AG08395 (cell line): ENCODE data around the gene RASSF1.

Experiments used
- DNase-seq: peaks from one replicate; pipeline ENCODE4 v3.0.0; 2012; ENCODE audit warnings: mixed read lengths, low spot score

Gene RASSF1

DNA sequence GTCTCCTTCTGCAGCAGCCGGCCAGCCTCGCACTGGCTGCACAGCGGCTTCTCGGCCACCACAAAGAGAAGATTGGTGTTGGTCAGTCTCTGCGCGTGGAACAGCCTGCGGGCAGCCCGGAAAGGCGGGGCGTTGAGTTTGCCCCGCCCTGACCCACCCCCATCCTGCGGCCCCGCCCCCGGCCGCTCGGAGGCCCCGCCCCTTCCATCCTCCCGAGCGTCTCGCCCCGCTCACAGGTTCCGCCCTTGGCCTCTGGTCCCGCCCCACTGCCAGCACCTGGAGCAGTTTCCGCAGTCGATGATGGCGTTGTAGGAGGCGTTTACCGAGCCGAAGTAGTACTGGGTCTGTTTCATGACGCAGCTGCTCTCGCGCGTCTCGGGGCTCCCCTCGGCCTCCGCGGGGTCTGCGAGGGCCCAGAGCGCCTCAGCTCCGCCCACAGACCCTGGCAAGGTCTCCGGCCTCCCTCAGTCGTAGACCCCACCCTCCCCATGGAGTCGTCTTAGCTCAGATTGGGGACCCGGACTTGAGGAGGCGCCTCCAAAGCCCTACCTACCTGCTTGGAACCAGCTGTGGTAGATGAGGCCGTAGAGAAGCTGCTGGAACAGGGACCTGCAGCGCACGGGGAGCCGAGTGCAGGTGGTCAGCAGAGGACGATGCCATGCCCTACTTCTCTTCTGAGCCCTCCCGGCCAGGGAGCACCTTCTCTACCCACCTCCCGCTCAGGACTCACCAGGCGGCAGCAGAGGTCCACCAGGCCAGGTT is 24.6 kb upstream of the RASSF1 start:
- peak; percentile 93 for DNase-seq

DNA sequence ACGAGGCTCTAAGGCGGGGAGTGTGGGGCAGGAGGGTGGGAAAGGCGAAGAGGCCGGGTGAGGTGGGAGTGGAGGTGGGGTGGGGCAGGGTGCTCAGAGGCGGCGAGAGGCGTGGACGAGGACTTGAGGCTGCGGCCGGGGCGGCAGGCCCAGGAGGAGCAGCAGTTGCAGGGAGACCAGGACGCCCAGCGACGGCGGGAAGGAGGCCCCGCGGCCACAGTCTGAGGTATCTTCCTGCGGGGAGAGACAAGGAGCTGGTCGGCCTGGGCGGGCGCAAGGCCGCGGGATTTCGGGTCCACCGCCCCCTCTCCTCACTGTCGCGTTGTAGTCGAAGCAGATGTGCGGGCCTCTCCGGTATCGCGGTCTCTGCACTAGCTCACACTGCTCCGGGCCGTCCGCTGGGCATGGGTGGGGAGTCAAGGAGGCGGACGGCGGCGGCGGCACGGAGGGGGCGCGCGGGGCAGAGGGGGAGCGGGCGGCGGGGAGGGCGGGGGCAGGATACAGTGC is 24.0 kb upstream of the RASSF1 start:
- DNase-seq = peak; percentile 34

DNA sequence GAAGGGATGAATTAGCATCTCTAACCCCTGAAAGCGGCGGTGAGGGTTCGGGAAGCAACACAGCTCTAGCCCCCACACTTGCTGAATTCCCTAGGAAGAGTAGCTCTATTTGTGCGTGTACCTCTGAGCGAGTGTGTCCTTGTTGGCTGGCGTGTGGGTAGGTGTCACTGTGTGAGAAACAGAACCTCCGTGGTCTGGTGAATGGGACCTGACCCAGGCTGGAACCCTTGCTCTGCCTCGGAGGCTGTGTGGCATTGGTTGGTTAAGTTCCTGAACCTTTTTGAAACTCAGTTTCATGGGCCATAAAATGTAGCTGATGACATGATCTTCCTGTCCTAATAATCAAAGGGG is 19.1 kb upstream of the RASSF1 start:
- DNase-seq = no peak

DNA sequence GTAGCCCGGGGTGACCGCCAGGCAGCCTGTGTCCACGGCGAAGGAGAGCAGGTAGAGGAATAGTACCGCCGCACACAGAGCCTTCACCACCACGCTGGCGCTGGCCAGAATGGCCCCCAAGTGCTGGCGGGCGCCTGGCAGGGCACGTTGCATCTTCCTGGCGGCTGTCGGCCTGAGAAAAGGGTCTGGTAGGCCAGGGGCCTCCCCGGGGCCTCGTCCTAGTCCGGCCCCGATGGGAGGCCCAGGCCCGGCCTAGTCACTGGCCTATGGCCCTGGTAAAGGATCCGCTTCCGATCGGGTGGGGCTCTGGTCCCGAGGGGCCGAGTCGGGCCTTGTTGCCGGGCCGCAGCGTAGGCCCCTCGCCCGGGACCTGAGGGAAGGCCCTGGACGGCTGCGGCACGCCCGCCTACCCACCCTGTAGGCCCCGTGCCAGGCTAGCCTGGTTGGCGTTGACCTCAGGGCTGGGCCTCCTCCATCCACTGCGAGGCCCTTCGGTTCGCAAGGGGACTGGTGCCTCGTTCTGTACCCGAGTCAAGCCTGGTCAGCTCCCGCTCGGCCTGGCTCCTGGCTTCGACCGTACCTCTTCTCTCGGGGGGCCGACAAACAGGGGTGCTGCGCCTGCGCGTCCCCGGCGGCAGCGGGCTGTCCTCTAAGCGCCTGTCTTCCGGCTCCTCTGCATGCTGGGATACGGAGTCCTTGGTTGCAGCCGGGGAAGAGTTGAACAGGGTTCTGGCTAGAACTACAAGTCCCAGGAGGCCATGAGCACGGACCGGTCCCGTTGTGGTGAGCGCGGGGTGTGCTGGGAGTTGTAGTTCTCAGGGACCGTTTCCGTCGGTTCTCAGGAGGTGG is 18.5 kb upstream of the RASSF1 start, which contains the start of gene TMEM115:
TMEM115 (minus strand) TSS at position 611 of the 849 bp plus-strand sequence; CDS start at position 153, 458 bp downstream.
- DNase-seq = peak; percentile 99

DNA sequence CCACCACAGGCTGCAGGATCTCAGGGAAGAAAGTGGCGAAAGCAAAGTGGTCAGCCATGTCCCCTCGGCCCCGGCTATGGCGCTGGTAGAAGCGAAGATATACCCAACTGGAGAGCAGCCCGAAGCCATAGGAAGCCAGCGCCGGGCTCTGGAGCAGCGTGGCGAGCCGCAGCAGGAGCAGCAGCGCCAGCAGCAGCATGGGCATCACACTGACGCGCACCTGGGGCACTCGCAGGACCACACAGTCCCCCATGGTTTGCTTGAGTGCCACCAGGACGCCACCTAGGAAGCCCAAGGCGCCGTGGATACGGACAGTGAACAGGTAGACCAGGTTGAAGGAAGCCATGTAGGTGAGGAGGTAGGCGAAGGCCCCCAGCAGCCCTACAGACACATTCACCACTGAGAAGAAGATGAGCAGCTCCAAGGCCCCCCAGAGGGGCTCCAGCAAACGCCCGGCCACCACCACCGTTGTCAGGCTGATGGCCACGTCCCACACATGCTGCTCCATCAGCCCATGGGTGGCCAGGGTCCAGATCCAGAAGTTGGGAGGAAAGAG is 17.8 kb upstream of the RASSF1 start:
- DNase-seq = no peak

DNA sequence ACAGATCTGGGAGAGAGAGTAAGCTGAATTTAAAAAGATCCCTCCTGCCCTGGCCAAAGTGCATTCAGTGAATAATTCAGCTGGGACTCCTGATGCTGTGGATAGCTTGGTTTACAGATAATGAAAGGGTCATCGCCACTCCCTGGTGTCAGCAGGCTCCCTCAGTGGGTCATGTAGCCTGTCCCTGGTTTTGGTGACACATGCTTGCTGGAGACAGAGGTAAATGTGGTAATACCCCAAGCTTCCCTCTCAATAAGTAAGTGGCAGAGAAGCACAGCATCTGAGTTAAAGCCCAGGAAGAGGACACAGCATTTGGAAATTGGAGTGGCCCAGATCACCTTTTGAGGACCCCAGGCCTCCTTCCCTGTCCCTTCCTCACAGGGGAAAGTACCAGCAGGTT is 16.8 kb upstream of the RASSF1 start:
- no peak for DNase-seq

DNA sequence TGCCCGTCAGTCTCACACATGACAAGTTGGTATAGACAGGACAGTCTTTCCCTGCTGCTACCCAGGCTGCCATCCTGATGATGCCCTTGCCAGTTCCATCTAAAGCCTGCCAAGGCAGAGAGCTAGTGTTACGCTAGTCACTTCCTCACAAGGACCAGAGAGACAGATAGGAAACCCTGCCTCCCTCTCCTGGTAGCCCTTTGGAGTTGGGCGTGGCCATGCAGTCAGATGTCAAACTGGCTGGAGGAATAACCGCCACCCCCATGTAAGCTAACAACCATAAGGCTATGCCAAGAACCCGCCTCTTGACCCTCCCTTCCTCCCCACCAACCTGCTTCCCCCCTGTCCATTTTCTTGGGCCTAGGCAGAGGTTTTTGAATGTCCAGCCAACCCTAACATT is 15.9 kb upstream of the RASSF1 start:
- DNase-seq = peak; percentile 41

DNA sequence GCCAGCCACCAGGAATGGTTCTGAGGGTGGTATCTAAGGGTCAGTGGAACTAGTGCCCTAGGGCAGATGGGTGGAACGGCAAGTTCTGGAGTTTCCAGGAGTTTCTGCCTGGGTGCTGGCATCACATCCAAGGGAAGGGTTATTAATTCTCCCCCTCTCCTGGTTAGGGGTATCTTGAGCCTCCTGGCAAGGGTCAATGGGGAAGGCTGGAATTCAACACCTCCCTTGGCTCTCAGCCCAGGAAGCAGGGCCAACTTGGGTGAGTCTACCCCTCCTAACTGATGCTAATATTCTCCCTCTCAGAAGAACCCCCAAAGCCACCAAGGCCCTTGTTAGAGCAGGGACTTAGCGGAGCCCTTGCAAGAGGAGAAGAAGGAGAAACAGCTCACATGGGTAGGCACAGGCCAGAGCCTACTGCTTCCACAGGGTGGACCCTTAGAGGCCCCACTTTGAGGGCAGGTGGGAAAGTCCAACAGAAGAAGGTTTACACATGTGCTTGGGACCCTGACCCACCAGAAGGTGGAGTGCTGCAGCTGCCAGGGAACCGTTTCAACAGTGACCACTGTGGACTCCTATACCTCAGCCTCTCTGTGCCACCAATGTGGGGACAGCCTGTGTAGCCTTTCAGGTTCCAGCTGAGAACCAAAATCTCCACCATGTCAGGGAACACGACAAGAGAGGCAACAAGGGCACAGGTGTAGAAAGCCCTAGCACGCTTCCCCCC is 15.4 kb upstream of the RASSF1 start:
- no peak for DNase-seq

DNA sequence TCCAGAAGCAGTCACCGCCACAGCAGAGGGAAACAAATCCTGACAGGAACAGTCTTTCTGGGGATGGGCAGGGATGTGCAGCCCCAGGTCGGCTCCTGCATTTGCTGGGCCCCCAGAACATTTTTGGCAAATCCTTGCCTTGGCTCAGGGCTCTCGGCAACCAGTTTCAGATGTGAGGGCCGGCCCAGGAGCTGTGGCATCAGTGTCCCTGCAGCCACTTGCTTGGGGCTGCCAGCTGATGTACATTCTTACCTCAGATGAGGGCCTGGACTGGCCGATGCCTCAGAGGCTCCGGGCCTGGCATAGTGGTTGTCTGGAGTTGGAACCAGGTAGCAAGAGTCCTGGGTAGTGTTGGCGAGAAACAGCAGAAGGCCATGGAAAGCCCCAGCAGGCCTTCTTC is 14.2 kb upstream of the RASSF1 start:
- DNase-seq = no peak

DNA sequence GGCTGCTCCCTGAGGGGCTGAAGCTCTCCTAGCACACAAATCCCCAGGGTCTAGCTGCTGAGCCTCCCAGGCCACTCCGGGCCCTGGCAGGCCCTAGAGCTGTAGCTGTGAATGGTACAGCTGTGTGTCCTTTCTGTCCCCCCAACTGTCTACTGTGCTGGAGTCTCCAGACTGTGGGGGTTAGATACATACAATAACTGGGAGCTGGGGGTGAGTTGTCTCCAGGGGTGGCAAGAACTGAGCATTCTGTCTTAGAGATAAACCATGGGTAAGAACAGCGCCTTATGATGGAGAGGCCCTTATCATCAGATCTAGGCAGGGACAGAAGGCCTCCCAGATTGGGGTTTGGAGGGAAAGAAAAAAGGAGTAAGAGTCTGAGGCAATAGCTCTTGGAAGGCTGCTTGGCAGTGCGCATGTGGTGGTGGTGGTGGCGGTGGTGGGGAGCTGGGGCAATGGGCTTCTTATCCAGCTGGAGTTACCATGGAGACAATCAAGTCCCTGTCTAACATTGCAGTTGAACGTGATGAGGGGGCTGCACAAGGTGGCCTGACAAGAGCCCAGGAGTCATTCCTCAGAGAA is 13.6 kb upstream of the RASSF1 start:
- DNase-seq = no peak

DNA sequence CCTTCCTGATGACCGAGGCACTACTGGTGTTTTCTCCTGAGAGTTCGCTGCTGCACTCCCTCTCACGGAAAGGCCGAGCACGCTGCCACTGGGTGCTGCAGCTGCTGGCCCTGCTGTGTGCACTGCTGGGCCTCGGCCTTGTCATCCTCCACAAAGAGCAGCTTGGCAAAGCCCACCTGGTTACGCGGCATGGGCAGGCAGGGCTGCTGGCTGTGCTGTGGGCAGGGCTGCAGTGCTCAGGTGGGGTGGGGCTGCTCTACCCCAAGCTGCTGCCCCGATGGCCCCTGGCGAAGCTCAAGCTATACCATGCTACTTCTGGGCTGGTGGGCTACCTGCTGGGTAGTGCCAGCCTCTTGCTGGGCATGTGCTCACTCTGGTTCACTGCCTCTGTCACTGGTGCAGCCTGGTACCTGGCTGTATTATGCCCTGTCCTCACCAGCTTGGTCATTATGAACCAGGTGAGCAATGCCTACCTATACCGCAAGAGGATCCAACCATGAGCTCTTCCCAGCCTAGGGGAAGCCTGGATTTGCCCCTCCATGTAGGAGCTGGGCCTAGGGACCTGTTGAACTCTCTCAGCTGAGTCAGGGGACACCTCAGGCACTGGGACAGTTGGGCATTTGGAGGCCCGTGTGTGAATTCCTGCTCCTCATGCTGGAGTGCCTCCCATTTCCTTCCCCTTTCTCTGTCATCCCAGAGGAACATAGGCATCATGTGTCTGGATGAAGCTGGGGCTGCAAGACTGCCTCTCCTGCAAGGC is 12.8 kb upstream of the RASSF1 start:
- no peak for DNase-seq

DNA sequence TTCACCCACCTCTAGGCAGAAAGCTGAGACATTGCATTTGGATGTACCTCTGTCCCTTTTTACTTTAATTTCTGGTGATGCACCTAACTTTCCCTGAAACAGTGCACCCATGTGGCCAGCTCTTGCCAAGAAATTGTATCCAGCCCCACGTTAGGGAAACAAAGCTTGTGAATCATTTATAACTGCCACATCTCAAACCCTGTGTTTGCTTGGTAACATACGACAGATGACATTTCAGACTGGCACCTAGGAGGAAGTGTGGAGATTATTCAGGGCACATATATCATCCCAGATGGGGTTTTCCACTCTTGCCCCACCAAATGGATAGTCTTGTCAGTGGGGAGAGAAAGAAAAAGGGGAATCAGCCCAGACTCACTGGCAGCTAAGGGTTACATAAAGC is 12.1 kb upstream of the RASSF1 start:
- DNase-seq = peak; percentile 32

DNA sequence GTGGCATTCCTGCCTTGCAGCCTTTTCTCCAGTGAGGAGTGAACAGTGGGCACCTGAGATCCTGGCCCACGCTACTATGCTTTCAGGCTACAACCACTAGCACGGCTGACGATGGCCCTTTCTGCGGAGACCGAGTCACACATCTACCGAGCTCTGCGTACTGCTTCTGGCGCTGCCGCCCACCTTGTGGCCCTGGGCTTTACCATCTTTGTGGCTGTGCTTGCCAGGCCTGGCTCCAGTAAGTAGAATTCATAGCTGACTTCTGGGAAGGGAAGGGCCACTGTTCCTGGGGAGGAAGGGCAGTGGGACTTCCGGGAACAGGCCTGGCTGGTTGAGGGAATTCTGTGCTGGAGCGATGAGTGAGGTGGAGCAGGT is 10.7 kb upstream of the RASSF1 start:
- DNase-seq = no peak

DNA sequence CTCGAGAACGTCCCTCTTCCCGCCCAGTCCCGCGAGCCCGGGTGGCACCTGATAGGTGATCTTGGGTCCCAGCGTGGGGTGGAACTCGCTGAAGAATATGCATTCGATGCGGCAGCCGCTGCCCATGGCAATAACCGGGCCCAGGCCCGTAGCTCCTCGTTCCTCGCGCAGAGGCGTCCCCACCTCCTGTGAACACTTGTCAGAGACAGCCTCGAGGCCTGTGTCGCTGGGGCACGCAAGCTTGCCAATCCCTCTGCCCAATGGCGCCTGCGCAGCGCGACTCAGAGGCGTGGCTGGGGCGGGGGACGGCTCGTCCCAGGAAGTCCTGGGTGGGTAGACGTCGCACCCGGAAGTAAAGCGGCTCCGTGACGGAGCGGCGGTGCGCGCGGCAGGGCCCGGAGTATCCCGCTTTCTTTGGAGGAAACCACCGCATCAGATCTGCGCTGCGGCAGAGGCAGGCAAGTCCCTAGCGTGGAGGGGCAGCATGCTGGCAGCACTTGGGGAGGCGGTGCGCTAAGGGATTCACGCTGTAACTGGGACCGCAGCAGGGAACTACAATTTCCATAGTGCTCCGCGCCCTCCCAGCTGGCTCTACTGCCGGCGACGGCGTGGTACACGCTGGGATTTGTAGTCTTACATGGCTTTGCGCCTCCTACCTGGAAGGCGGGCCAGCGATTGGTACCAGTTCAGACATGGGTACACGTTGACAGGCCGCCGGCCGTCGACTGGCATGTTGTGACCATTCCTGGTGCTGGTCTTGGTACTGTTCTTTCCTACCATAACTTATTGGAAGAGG is 10.1 kb upstream of the RASSF1 start, which contains the start of the genes CYB561D2 and NPRL2:
CYB561D2 (plus strand) TSS at position 336 of the 796 bp plus-strand sequence. CDS start 572 bp downstream, outside the sequence.
NPRL2 (minus strand) TSS at position 249 of the 796 bp plus-strand sequence; CDS start at position 126, 123 bp downstream.
- peak; percentile 97 for DNase-seq

DNA sequence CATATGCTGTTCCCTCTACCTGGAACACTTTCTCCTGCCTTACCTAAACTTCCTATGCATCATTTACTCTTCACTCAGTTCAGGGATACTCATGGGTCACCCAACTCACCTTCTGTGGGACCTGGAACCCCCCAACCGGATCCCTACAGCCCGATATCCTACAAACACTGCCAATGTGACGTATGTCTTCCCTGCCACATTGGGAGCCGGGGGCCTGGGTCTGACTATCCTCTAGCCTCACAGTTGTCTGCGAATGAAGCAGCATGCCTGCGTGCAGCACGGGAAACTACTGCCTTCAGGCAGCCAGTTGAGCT is 9.5 kb upstream of the RASSF1 start:
- DNase-seq = no peak

DNA sequence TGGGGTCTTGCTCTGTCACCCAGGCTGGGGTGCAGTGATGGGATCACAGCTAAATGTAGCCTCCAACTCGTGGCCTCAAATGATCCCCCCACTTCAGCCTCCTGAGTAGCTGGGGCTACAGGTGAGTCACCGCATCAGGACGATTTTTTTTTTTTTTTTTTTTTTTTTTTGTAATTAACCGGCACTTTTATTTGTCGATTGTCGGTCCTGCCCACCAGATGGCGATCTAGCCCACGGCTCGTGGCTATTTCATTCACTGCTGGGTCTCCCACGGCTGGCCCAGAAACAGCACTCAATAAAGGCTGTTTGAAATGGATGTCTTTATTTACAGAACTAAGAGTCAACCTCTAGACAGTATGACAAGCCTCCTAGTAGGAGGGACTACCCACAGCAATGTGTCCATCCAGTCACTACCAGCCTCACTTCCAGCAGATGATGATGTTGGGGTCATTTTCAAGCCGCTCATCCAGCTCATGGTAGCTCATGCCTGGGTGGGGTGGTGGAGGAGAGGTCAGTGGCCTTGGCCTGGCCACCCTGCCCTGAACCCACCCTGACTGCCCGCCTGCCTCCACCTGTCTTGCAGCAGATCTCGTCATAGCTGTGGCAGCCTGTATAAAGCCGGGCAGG is 6.7 kb upstream of the RASSF1 start:
- peak; percentile 67 for DNase-seq

DNA sequence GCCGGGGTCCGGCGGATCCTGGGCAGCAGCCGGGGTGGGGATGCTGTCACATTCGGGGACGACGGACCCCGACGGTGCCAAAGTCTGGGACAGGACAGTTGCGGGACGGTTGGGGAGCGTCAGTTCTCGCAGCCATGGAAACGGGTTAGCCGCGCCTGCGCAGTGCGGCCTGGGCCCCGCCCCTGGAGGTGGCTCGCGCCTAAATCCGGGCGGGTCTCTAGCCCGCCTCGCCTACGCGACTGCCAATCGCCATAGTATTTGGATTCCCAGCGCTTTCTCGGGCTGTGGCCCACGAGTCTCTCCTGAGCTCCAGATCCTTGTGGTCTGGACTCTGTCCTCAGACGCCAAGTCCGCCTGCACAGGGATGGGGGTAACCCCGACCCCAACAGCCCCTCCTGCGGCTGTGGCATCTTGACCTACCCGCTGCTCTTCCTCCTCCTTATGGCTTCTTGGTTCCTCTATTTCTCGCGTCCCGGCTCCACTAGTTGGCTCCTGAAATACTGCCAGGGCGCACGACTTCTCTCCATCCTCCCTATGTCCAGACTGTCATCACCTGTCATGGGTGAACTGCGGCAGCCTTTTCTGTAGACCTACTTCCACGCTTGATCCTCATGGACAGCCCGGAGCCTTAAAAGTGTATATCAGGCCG is 5.1 kb upstream of the RASSF1 start, which contains the start of gene ZMYND10:
ZMYND10 (minus strand) TSS at position 147 of the 649 bp plus-strand sequence. CDS start 153 bp downstream, outside the sequence.
- DNase-seq = peak; percentile 94

DNA sequence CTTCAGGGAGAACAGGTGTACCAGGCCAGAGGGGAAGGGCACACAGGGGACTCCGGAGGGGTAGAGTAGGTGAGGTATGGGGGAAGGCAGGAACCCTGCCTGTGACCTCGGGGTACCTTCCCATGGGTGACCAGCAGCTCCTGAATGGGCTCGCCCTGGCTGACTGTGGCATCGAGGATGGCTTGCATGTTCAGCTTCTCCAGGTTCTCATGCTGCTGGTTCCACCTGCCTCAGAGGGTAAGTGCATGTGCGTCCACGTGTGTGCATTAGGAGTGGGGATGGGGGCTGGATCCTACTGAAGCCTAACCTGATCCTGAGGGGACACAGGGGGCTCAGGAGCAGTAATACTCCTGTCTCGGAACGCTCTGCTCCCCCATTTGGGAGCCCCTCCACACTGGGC is 4.4 kb upstream of the RASSF1 start:
- no peak for DNase-seq
